Lung (tissue), 12 donors: ENCODE data around the gene TM4SF4. TPM values are rescaled to one million over a fixed set of nuclear protein-coding genes. Genes with fewer than 3 reads are reported as not detected.

Source experiments
- ATAC-seq: fragments of 200-7000 bp; cut with Tn5 transposase; one replicate; pipeline ENCODE4 v1.9.1; 2020; ENCODE audit warnings: moderate number of reproducible peaks; ENCODE audit not compliant: insufficient read depth, low FRiP score
- DNase-seq, 3 donors: peaks; one replicate each; pipeline ENCODE4 v3.0.0-alpha.2; 2013 to 2017
- H3K27ac ChIP-seq, 2 donors: one replicate each; pipeline ENCODE4 v1.5.1; 2013; ENCODE audit warnings: mild to moderate bottlenecking in 2 of 2, moderate library complexity in 2 of 2, control low read depth in 1 of 2, inconsistent platforms in 1 of 2, low read depth in 1 of 2, low read length in 1 of 2
- H3K27me3 ChIP-seq, 3 donors: one replicate each; pipeline ENCODE4 v1.5.1; 2013; ENCODE audit warnings: low read length in 2 of 3; ENCODE audit not compliant: control insufficient read depth in 3 of 3, insufficient read depth in 3 of 3
- H3K36me3 ChIP-seq, 4 donors: one replicate each; pipeline ENCODE4 v1.5.1; 2013; ENCODE audit warnings: low read length in 4 of 4, mild to moderate bottlenecking in 1 of 4, moderate library complexity in 1 of 4; ENCODE audit not compliant: control insufficient read depth in 4 of 4, insufficient read depth in 4 of 4
- H3K4me1 ChIP-seq, 5 donors: one replicate each; pipeline ENCODE4 v1.5.1; 2013; ENCODE audit warnings: low read length in 5 of 5, mild to moderate bottlenecking in 2 of 5, moderate library complexity in 1 of 5; ENCODE audit not compliant: control insufficient read depth in 5 of 5, insufficient read depth in 5 of 5
- H3K4me3 ChIP-seq: one replicate; pipeline ENCODE4 v1.5.1; 2013; ENCODE audit warnings: mild to moderate bottlenecking, control low read depth, moderate library complexity
- H3K9ac ChIP-seq, 2 donors: one replicate each; pipeline ENCODE4 v1.5.1; 2013; ENCODE audit warnings: low read length in 2 of 2, control low read depth in 1 of 2; ENCODE audit not compliant: insufficient read depth in 1 of 2
- H3K9me3 ChIP-seq, 4 donors: one replicate each; pipeline ENCODE4 v1.5.1; 2013; ENCODE audit warnings: low read length in 3 of 4, mild to moderate bottlenecking in 1 of 4, moderate library complexity in 1 of 4; ENCODE audit not compliant: control insufficient read depth in 4 of 4, insufficient read depth in 3 of 4
- WGBS, 2 donors: extraction: QIAGEN DNeasy Blood & Tissue Kit; methylation state at CpG; one replicate each; pipeline ENCODE4 v1.1.7; 2013; 5-methylcytosine and 5-hydroxymethylcytosine counted together
- polyA plus RNA-seq, 2 donors: library from polyadenylated mRNA; stranded (reverse); fragments of 200-250 nt; gene quantifications; one replicate each; pipeline ENCODE4 v1.2.1, GENCODE V29; 2013
- total RNA-seq, 2 donors: library from RNA; depleted of rRNA in 1 of 2; stranded (reverse); fragments of >200 nt in 1 of 2; gene quantifications; one replicate each; pipeline ENCODE4 v1.2.1, GENCODE V29; 2014 to 2021
- TF ChIP-seq, protein P1 (sequence below): IDR thresholded peaks from 2 replicates; pipeline ENCODE4 v1.5.1; 2012; ENCODE audit warnings: mild to moderate bottlenecking; ENCODE audit errors: control extremely low read depth, extremely low read depth
- donor health status: control.
- donor health status: control.
- donor health status: Bipolar disorder and iron deficiency.
- donor health status: healthy.
- donor health status: DM: yes; HTN: yes; CAD: no.

The TM4SF4 gene
- total and polyA plus RNA-seq, 4 donors: 0.22 to 4.4 (median 2.0) TPM

DNA sequence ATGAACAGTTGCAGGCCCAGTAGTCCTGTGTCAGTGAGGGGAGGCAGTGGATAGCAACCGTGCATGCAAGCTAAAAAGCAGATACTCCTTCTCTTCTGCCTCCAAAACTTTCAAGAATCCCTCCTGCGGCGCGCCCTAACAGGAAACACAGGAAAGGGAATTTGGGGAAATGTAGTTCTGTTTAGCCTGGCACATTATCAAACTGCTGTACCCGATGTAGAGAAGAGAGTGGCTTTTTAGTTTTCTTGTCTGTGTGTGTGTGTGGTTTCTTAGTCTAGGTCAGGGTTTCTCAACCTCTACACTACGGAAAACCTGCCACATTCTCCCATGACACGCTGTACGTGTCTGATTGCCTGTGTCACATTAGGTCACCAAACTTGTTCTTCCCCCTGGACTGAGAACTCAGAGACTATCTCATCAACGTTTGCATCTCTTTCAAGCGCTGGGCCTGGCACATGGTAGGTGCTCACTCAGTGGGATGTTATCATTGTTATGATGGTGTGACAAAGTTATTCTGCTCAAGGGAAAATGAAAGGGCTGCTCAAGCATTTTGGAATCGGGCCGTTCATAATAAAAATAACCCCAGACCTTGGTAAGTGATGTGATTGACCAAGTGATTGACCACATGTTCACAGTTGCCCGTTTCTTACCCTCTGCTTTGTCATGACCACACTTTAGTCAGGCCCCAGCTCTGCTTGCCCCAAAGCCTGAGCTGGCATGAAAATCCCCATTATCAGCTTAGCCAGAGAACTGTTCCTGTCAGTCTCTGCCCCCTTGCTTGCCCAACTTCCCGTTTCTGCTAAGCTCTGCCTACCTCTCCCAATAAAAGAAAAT, 33.2 kb downstream of the TM4SF4 start:
- H3K4me1 ChIP-seq: peaks cover 0 to 8% (median 5%) of the 10 kb centered on the region in 5 donors
- H3K4me3 ChIP-seq: no peak overlapping the region

GRCh38 chr3:149509526-149509925, 35.0 kb downstream of the TM4SF4 start:
- Histone ChIP-seq H3K27me3 (no peaks in the 10 kb centered on the region), H3K36me3 (no peaks in the 10 kb centered on the region), H3K4me3 (no peak overlapping the region), H3K9me3 (no peaks in the 10 kb centered on the region), H3K4me1 (peaks cover 0 to 8% (median 5%) of the 10 kb centered on the region in 5 donors), H3K27ac (peak overlapping the region in 1 of 2 donors; percentile 59), H3K9ac (no peak overlapping the region)
- ATAC-seq: no peak
- TF ChIP-seq, protein P1, sequence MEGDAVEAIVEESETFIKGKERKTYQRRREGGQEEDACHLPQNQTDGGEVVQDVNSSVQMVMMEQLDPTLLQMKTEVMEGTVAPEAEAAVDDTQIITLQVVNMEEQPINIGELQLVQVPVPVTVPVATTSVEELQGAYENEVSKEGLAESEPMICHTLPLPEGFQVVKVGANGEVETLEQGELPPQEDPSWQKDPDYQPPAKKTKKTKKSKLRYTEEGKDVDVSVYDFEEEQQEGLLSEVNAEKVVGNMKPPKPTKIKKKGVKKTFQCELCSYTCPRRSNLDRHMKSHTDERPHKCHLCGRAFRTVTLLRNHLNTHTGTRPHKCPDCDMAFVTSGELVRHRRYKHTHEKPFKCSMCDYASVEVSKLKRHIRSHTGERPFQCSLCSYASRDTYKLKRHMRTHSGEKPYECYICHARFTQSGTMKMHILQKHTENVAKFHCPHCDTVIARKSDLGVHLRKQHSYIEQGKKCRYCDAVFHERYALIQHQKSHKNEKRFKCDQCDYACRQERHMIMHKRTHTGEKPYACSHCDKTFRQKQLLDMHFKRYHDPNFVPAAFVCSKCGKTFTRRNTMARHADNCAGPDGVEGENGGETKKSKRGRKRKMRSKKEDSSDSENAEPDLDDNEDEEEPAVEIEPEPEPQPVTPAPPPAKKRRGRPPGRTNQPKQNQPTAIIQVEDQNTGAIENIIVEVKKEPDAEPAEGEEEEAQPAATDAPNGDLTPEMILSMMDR: no peak
- DNase-seq: no peak
- 69 to 90% methylated on average over 3 of the region's 3 CpGs for WGBS, 2 donors

More for the DNA sequence above, 33.2 kb downstream of the TM4SF4 start:
- ATAC-seq: peak; percentile 54
- Histone ChIP-seq H3K9ac (no peak overlapping the region), H3K36me3 (no peaks in the 10 kb centered on the region), H3K9me3 (no peaks in the 10 kb centered on the region), H3K27ac (peak overlapping the region in 1 of 2 donors; percentile 90), H3K27me3 (no peaks in the 10 kb centered on the region)
- DNase-seq: peak in 1 of 3 donors; percentile 22
- 12 to 18% methylated on average over 14 of the region's 14 CpGs for WGBS, 2 donors
- TF ChIP-seq, protein P1: no peak

DNA sequence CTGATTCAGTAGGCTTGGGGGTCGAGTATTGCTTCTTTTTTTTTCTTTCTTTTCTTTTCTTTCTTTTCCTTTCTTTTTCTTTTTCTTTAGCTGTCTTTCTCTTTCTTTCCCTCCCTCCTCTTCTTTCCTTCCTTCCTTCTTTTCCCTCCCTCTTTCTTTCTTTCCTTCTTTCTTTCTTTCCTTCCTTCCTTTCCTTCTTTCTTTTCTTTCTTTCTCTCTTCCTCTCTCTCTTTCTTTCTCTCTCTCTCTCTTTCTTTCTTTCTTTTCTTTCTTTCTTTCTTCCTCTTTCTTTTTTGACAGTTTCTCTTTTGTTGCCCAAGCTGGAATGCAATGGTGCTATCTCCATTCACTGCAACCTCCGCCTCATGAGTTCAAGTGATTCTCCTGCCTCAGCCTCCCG, 36.0 kb downstream of the TM4SF4 start:
- Histone ChIP-seq H3K27me3 (no peaks in the 10 kb centered on the region), H3K9ac (no peak overlapping the region), H3K9me3 (no peaks in the 10 kb centered on the region), H3K27ac (no peak overlapping the region), H3K4me1 (peaks cover 0 to 8% (median 5%) of the 10 kb centered on the region in 5 donors), H3K36me3 (no peaks in the 10 kb centered on the region), H3K4me3 (no peak overlapping the region)
- TF ChIP-seq, protein P1: no peak
- DNase-seq (no peak), ATAC-seq (no peak)
- 88 to 92% methylated on average over 3 of the region's 3 CpGs for WGBS, 2 donors
